ENCODE data around the gene ARHGEF19. TPM values are rescaled to one million over a fixed set of nuclear protein-coding genes. Genes with fewer than 3 reads are reported as not detected.
"Not testable (repeated sequence)": the region's sequence is repeated elsewhere in the genome, so short reads cannot be mapped to it uniquely, and the experiment has no call there.

The ARHGEF19 gene
- total RNA-seq, 1 donor from 2014 or later: 2.0 TPM

DNA sequence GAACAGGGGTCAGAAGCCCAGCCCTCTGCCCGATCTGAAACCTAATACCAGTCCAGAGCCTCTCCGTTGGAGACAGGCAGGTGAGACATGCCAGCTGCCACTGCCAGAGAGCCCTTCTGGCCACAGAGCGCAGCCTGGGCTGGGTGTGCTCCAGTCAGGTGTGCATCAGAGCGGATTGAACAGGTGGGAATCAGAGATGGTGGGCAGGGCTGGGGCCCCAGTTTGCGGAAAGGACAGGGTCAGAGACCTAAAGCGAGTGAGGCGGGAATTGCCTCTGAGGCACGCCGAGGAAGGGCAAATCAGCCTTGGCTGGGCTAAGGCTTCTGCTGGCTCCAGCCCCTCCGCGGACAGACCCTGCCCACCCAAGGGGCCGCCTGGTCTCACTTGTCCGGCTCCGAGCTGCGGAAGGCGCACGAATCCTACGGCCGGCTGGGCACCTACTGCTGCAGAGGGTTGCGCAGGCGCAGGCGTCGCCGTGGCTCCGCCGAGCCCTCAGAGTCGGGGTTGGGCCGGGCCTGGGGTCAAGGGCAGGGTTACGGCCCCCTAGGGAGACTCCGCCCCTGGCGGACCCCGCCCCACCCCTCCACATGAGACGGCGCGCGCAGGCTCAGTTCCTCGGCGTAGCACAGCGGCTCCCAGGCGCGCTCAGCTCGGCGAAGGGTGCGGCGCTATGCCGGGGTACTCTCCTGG is 14.2 kb upstream of the ARHGEF19 start:
- intact Hi-C loops (cut with micrococcal nuclease): no loop called here
- peak; percentile 84 for DNase-seq
- peak; percentile 91 for ATAC-seq

GRCh38 chr1:16226129-16226489 is 13.7 kb upstream of the ARHGEF19 start:
- intact Hi-C loops (cut with micrococcal nuclease): no loop called here
- DNase-seq (peak; percentile 10), ATAC-seq (no peak)

DNA sequence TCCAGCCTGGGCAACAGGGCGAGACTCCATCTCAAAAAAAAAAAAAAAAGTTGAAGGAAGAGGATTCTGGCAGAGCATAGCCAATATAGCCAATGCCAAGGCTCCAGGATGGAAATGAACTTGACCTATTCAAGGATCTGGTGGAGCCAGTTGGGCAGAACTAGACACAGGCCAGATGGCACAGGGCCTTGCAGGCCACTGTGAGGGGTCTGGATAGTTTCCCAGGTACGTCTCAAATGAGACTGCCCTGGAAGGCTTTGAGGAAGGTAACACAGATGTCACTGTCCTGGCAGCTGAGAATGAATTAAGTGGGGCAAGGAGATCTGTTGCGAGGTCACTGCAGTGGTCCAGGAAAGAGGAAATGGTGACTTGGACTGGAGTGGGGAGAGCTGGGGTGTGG is 12.0 kb upstream of the ARHGEF19 start:
- intact Hi-C loops (cut with micrococcal nuclease): no loop called here
- ATAC-seq: no peak
- no peak for DNase-seq

- intact Hi-C loops (cut with micrococcal nuclease); ATAC-seq; DNase-seq: not testable (repeated sequence)
These were observed 10.3 kb upstream of the ARHGEF19 start for GRCh38 chr1:16222716-16223115.

GRCh38 chr1:16221499-16221898 is 9.0 kb upstream of the ARHGEF19 start:
- intact Hi-C loops (cut with micrococcal nuclease): no loop called here
- ATAC-seq (no peak), DNase-seq (no peak)

DNA sequence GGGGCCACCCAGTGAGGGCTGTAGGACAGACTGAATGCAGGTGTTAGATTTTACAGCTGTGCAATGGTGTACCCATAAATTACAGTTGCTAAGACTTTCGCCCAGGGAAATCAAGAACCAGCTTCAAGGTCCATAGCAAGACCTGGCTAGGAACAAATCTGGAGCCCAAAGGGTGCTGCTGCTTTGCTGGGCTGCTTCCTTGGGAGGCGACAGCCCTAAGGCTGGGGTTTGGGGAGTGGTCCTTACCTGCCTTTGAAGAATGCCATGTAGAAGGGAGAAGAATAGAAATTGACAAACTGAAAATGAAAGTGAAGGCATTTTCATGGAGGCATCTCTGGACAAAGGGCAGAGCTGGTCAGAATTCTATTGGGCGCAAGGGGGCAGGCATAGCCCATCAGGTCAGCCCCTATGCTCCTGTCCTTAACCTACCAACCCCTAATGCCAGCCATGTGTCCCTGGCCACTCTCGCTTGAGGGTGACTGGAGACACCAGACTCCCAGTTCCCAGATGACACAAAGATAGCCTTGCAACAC is 7.6 kb upstream of the ARHGEF19 start:
- intact Hi-C loops (cut with micrococcal nuclease): no loop called here
- no peak for DNase-seq
- ATAC-seq: no peak

DNA sequence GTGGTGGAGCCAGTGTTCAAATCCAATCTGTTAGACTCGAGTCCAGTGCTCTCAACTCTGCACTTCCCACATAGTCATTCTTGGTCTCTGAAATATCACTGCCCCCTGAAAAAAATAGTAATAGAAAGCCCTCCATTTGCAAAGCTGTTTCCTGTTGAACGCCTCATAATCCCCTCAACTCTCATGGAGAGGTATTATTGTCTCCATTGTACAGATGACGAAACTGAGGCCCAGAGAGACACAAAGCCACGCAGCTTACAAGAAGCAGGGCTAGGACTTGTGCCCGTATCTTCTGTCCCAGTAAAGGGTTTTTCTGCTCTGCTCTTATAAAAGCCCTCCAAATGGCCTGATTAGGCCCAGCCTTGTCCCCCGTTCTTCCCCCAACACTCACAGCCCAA is 6.2 kb upstream of the ARHGEF19 start:
- DNase-seq: no peak
- intact Hi-C loops (cut with micrococcal nuclease): no loop called here
- ATAC-seq: no peak

- ATAC-seq (no peak), DNase-seq (no peak)
- intact Hi-C loops (cut with micrococcal nuclease): no loop called here
These were observed 5.7 kb upstream of the ARHGEF19 start for GRCh38 chr1:16218014-16218673.

- peak; percentile 98 for ATAC-seq
- intact Hi-C loops (cut with micrococcal nuclease): no loop called here
- DNase-seq: peak; percentile 99
These were observed 4.8 kb upstream of the ARHGEF19 start for GRCh38 chr1:16217061-16217785.

DNA sequence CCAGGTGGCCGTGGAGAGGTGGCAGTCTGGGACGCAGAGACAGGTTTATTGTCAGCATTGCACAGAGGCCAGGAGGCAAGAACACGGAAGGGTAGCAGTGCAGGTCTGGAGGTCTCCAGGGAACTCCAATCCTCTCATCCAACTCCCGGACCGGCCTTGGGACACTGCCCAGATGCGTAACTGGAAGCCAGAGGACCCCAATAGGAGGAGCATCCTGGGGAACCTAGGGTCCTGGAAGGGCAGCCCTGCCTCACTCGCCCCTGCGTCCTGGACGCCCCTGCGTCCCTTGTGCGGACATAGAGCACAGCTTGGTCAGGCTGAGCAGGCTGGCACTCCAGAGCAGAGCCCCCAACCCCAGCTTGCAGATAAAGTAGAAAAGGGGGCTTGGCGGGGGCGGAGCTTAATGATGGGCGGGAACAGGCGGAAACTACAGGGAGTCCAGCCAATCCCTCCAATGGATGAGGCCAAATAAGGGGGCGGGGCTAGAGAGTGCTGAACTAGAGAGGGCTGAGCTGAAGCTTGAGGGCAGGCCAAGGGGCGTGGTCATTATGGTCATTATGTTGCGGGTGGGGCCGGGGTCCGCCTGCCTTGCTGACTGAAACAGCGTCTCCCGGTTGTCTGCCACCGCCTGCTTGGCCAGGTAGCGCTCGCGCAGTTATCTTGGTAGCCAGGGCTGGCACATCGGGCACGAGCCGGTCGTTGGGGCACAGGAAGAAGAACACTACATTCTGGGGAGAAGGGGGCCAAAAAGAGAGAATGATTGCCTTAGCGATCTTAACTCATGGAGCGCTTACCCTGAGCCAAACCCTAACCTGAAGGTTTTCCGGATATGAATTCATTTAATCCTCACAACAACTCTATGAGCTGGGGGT is 3.7 kb upstream of the ARHGEF19 start:
- intact Hi-C loops (cut with micrococcal nuclease): no loop called here
- peak; percentile 60 for ATAC-seq
- peak; percentile 82 for DNase-seq

- intact Hi-C loops (cut with micrococcal nuclease); ATAC-seq: not testable (repeated sequence)
- peak; percentile 18 for DNase-seq
These were observed 2.8 kb upstream of the ARHGEF19 start for GRCh38 chr1:16215240-16215639.

- ATAC-seq; DNase-seq; intact Hi-C loops (cut with micrococcal nuclease): not testable (repeated sequence)
These were observed 1.1 kb upstream of the ARHGEF19 start for GRCh38 chr1:16213544-16213943.

DNA sequence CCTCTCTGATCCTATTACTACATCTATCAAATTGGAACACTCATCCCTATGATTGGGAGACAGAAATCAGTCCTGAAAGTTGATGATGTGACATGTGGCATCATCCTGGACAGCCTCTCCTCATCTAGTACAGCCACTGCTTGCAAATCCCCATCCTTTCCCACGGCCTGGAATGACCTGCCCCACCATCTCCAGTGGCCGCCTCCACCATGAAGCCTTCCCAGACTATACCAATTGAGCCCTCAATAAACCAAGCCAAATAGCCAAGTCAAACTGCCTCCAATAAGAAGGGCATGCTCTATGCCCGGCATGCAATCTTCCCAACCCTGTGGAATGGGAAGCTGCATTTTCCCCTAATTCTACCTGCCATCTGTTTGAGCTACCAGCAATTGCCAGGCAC is 561 bp upstream of the ARHGEF19 start:
- intact Hi-C loops (cut with micrococcal nuclease): no loop called here
- ATAC-seq (no peak), DNase-seq (no peak)

DNA sequence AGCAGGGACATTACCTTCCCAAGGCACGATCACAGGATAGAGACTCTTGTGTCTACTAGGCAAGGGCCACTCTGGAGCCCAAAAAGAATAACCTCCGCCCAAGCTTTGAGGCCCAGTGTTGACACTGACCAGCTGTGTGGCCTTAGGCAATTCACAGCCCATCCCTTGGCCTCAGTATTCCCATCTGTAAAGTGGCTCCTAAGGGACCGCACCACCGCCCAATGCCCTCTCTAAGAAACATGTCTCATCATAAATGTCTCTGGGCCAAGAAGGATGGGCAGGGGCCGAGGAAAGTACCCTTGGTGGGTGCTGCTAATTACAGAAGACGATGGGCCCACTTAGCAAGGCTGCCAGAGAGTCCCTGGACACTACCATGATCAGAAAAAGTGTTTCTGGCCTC is 628 bp downstream of the ARHGEF19 start:
- intact Hi-C loops (cut with micrococcal nuclease): no loop called here
- no peak for ATAC-seq

GRCh38 chr1:16210581-16210980 is 1.9 kb downstream of the ARHGEF19 start:
- no peak for DNase-seq
- intact Hi-C loops (cut with micrococcal nuclease): no loop called here
- no peak for ATAC-seq

More for the DNA sequence above, 628 bp downstream of the ARHGEF19 start:
- DNase-seq: peak; percentile 7

GRCh38 chr1:16209847-16210407 is 2.5 kb downstream of the ARHGEF19 start:
- DNase-seq: no peak
- no peak for ATAC-seq
- intact Hi-C loops (cut with micrococcal nuclease): no loop called here

GRCh38 chr1:16209132-16209846 is 3.2 kb downstream of the ARHGEF19 start:
- DNase-seq: no peak
- intact Hi-C loops (cut with micrococcal nuclease): no loop called here
- no peak for ATAC-seq

- intact Hi-C loops (cut with micrococcal nuclease): no loop called here
- DNase-seq (no peak), ATAC-seq (no peak)
These were observed 4.0 kb downstream of the ARHGEF19 start for GRCh38 chr1:16208270-16208987.
